HepG2 (cell line): ENCODE measurements around the gene PNKD. TPM values are rescaled to one million over a fixed set of nuclear protein-coding genes. Genes with fewer than 3 reads are reported as not detected.

Experiments used
- CREM ChIP-seq, 2 experiments: sonication (generic) in 1 of 2; formaldehyde crosslinking in 1 of 2; IDR thresholded peaks; 2 replicates each; pipeline versions ENCODE4 v1.4.0 to v1.6.1; 2016 to 2020; ENCODE audit warnings: antibody characterized with exemption in 1 of 2, mild to moderate bottlenecking in 1 of 2, missing genetic modification reagents in 1 of 2
- ELF3 ChIP-seq: IDR thresholded peaks from 2 replicates; pipeline ENCODE4 v1.6.1; 2016; ENCODE audit warnings: missing genetic modification reagents, missing compliant biosample characterization
- FOXJ3 ChIP-seq: sonication (generic); formaldehyde crosslinking; IDR thresholded peaks from 2 replicates; pipeline ENCODE4 v1.4.0; 2020; ENCODE audit warnings: missing genetic modification reagents, mild to moderate bottlenecking, borderline replicate concordance
- IRX3 ChIP-seq: sonication (generic); formaldehyde crosslinking; IDR thresholded peaks from 2 replicates; pipeline ENCODE4 v1.8.1; 2023; ENCODE audit warnings: mild to moderate bottlenecking, low read depth, missing genetic modification reagents, borderline replicate concordance
- MEIS1 ChIP-seq: sonication (generic); formaldehyde crosslinking; IDR thresholded peaks from 2 replicates; pipeline ENCODE4 v1.9.0; 2021; ENCODE audit warnings: mild to moderate bottlenecking, missing genetic modification reagents, moderate library complexity, borderline replicate concordance
- MXD4 ChIP-seq: IDR thresholded peaks from 2 replicates; pipeline ENCODE4 v1.6.1; 2016; ENCODE audit warnings: mild to moderate bottlenecking, missing biosample characterization, missing genetic modification reagents
- NCOR1 ChIP-seq: fragments of 200-600 bp; sonication (generic); IDR thresholded peaks from 2 replicates; pipeline ENCODE4 v1.7.0; 2017; ENCODE audit warnings: antibody characterized with exemption, low read length, borderline replicate concordance
- NFE2 ChIP-seq: sonication (generic); formaldehyde crosslinking; IDR thresholded peaks from 2 replicates; pipeline ENCODE4 v1.4.0; 2020; ENCODE audit warnings: missing genetic modification reagents
- POLR2AphosphoS2 ChIP-seq: IDR thresholded peaks from 2 replicates; pipeline ENCODE4 v1.6.1; 2011; ENCODE audit warnings: low read depth, low read length, improper control_type of control experiment
- PRPF4 ChIP-seq: fragments of 200-400 bp; formaldehyde crosslinking; IDR thresholded peaks from 2 replicates; pipeline ENCODE4 v1.6.1; 2016; ENCODE audit warnings: low read length, low read depth; ENCODE audit not compliant: poor library complexity, severe bottlenecking
- REXO4 ChIP-seq: sonication (generic); formaldehyde crosslinking; IDR thresholded peaks from 2 replicates; pipeline ENCODE4 v1.8.0; 2022; ENCODE audit warnings: missing genetic modification reagents, mild to moderate bottlenecking, borderline replicate concordance
- SMAD9 ChIP-seq: sonication (generic); formaldehyde crosslinking; IDR thresholded peaks from 2 replicates; pipeline ENCODE4 v1.5.1; 2020; ENCODE audit warnings: mild to moderate bottlenecking, missing genetic modification reagents
- SNRNP70 ChIP-seq: fragments of 200-400 bp; formaldehyde crosslinking; IDR thresholded peaks from 2 replicates; pipeline ENCODE4 v1.6.1; 2017; ENCODE audit warnings: mild to moderate bottlenecking, low read depth, low read length, moderate library complexity
- SP1 ChIP-seq, 2 experiments: fragments of 450-650 bp in 1 of 2; sonication (generic) in 1 of 2; formaldehyde crosslinking in 1 of 2; IDR thresholded peaks; 2 replicates each; pipeline versions ENCODE4 v1.4.0 to v1.6.1; 2016 to 2020; ENCODE audit warnings: missing genetic modification reagents in 1 of 2
- TAF15 ChIP-seq: fragments of 200-400 bp; formaldehyde crosslinking; IDR thresholded peaks from one replicate; pipeline ENCODE4 v1.6.1; 2018; ENCODE audit warnings: mild to moderate bottlenecking, low read depth, low read length; ENCODE audit not compliant: poor library complexity, severe bottlenecking
- ZBTB8A ChIP-seq: sonication (generic); formaldehyde crosslinking; IDR thresholded peaks from 2 replicates; pipeline ENCODE4 v1.4.0; 2020; ENCODE audit warnings: mild to moderate bottlenecking, low read depth, missing genetic modification reagents, borderline replicate concordance
- ZNF205 ChIP-seq: IDR thresholded peaks from 2 replicates; pipeline ENCODE4 v1.6.1; 2018; ENCODE audit warnings: missing biosample characterization, missing genetic modification reagents
- ZNF260 ChIP-seq: sonication (generic); formaldehyde crosslinking; IDR thresholded peaks from 2 replicates; pipeline ENCODE4 v1.4.0; 2020; ENCODE audit warnings: missing genetic modification reagents, low read depth, mild to moderate bottlenecking, borderline replicate concordance
- ZNF780A ChIP-seq: sonication (generic); formaldehyde crosslinking; IDR thresholded peaks from 2 replicates; pipeline ENCODE4 v1.8.0; 2022; ENCODE audit warnings: mild to moderate bottlenecking, missing genetic modification reagents, moderate library complexity
- ZSCAN25 ChIP-seq: sonication (generic); formaldehyde crosslinking; IDR thresholded peaks from 2 replicates; pipeline ENCODE4 v1.8.0; 2022; ENCODE audit warnings: mild to moderate bottlenecking, missing genetic modification reagents
- polyA plus RNA-seq, 8 experiments: library from polyadenylated mRNA; depleted of rRNA in 3 of 8; stranded (reverse) in 7 of 8; unstranded in 1 of 8; fragments of >200 nt; fragmentation: Illumina TruSeq in 4 of 8; extraction: Trizol in 4 of 8; gene quantifications; 2 replicates each; pipeline versions ENCODE4 v1.2.1 to v1.2.3, GENCODE V29; 2011 to 2016; ENCODE audit warnings: low read depth in 4 of 8, missing spikeins in 1 of 8, mixed read lengths in 1 of 8; ENCODE audit not compliant: insufficient read depth in 1 of 8
- total RNA-seq, 5 experiments: library from RNA; depleted of rRNA; stranded (reverse); fragments of >200 nt; fragmentation: Illumina TruSeq; extraction: Trizol; gene quantifications; 2 replicates each; pipeline ENCODE4 v1.2.3, GENCODE V29; 2016; ENCODE audit warnings: low read depth in 1 of 5
- TF ChIP-seq, protein P1 (sequence below): IDR thresholded peaks from 2 replicates; pipeline ENCODE4 v1.6.1; 2016; ENCODE audit warnings: missing compliant biosample characterization, missing genetic modification reagents, borderline replicate concordance
- TF ChIP-seq, protein P2 (sequence below): IDR thresholded peaks from 2 replicates; pipeline ENCODE4 v1.6.1; 2016; ENCODE audit warnings: low read depth, control low read depth
- TF ChIP-seq, protein P3 (sequence below): sonication (generic); formaldehyde crosslinking; IDR thresholded peaks from 2 replicates; pipeline ENCODE4 v1.4.0; 2020; ENCODE audit warnings: missing genetic modification reagents
- TF ChIP-seq, protein P4 (sequence below): IDR thresholded peaks from 2 replicates; pipeline ENCODE4 v1.6.1; 2018; ENCODE audit warnings: missing genetic modification reagents, mild to moderate bottlenecking, missing compliant biosample characterization
- TF ChIP-seq, protein P5 (sequence below): sonication (generic); formaldehyde crosslinking; IDR thresholded peaks from 2 replicates; pipeline ENCODE4 v1.8.1; 2023; ENCODE audit warnings: missing genetic modification reagents, mild to moderate bottlenecking, borderline replicate concordance

The PNKD gene
- total and polyA plus RNA-seq, 2 of the 13 experiments (the other 11 are each of a cell fraction or from before 2014, with no cell fraction given): 55.9 to 80.4 TPM

DNA sequence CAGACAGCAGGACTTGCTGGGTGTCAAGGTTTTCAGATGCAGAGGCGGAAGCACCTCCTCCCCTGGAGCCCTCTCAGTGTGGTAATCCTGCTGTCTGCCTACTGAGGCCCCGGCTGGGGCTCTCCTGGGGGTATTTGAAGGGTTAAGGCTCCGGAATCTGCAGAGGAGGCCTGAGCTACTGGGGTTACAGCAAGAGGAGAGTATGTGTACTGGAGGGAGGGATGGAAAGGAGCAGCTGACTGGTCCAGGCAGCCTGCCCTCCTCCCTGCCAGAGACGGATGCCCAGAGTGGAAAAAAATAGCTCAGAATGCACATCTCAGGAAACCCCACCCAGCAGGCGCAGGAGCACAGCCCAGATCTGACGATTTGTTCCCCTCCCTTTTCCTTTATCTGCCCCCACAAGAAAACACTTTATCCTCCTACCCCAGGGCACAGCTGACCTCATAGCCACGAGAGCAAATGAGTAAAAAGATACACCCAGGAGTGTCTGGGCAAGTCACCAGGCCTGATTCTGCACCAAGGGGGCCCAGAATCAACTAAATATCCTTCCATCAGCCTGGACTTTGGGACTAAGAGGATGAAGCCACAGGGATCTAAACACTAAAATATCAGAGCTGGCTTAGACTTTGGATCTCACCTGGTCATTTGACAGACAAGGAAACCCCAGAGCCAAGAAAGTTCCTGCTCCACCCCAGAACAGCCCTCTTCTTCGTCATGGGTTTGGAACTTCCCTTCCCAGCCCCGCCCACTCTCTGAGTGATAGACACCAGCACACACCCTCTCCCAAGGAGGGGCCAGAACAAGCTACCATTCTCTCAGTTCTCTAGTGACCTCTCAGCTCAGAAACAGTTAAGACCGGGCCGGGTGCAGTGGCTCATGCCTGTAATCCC, 16.5 kb downstream of the PNKD start (continued):
- no peak for TF ChIP-seq TAF15
- no peak for TF ChIP-seq ZBTB8A
- no peak for TF ChIP-seq PRPF4
- TF ChIP-seq IRX3 (CRISPR knock-in tag): no peak
- no peak for TF ChIP-seq MXD4 (CRISPR knock-in tag)
- TF ChIP-seq SP1 (IDR thresholded peaks at IDR 0.05): no peak
- TF ChIP-seq SP1 (CRISPR knock-in tag; IDR thresholded peaks at IDR 0.05): peak; percentile 85
- TF ChIP-seq ZNF780A (CRISPR knock-in tag): no peak
- no peak for TF ChIP-seq FOXJ3 (CRISPR knock-in tag)
- no peak for TF ChIP-seq ZNF205 (CRISPR knock-in tag)
- TF ChIP-seq, protein P1, sequence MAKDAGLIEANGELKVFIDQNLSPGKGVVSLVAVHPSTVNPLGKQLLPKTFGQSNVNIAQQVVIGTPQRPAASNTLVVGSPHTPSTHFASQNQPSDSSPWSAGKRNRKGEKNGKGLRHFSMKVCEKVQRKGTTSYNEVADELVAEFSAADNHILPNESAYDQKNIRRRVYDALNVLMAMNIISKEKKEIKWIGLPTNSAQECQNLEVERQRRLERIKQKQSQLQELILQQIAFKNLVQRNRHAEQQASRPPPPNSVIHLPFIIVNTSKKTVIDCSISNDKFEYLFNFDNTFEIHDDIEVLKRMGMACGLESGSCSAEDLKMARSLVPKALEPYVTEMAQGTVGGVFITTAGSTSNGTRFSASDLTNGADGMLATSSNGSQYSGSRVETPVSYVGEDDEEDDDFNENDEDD (CRISPR knock-in tag): no peak
- TF ChIP-seq ELF3: peak; percentile 85
- no peak for TF ChIP-seq SMAD9 (CRISPR knock-in tag)
- no peak for TF ChIP-seq MEIS1
- TF ChIP-seq, protein P2, sequence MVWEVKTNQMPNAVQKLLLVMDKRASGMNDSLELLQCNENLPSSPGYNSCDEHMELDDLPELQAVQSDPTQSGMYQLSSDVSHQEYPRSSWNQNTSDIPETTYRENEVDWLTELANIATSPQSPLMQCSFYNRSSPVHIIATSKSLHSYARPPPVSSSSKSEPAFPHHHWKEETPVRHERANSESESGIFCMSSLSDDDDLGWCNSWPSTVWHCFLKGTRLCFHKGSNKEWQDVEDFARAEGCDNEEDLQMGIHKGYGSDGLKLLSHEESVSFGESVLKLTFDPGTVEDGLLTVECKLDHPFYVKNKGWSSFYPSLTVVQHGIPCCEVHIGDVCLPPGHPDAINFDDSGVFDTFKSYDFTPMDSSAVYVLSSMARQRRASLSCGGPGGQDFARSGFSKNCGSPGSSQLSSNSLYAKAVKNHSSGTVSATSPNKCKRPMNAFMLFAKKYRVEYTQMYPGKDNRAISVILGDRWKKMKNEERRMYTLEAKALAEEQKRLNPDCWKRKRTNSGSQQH (CRISPR knock-in tag): no peak
- TF ChIP-seq, protein P3, sequence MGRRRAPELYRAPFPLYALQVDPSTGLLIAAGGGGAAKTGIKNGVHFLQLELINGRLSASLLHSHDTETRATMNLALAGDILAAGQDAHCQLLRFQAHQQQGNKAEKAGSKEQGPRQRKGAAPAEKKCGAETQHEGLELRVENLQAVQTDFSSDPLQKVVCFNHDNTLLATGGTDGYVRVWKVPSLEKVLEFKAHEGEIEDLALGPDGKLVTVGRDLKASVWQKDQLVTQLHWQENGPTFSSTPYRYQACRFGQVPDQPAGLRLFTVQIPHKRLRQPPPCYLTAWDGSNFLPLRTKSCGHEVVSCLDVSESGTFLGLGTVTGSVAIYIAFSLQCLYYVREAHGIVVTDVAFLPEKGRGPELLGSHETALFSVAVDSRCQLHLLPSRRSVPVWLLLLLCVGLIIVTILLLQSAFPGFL (CRISPR knock-in tag): no peak
- TF ChIP-seq ZNF260 (CRISPR knock-in tag): no peak
- no peak for TF ChIP-seq NFE2 (CRISPR knock-in tag)
- TF ChIP-seq REXO4 (CRISPR knock-in tag): no peak
- no peak for TF ChIP-seq SNRNP70
- TF ChIP-seq CREM (IDR thresholded peaks at IDR 0.05): no peak
- no peak for TF ChIP-seq CREM (CRISPR knock-in tag; IDR thresholded peaks at IDR 0.05)
- peak; percentile 85 for TF ChIP-seq NCOR1
- TF ChIP-seq, protein P4, sequence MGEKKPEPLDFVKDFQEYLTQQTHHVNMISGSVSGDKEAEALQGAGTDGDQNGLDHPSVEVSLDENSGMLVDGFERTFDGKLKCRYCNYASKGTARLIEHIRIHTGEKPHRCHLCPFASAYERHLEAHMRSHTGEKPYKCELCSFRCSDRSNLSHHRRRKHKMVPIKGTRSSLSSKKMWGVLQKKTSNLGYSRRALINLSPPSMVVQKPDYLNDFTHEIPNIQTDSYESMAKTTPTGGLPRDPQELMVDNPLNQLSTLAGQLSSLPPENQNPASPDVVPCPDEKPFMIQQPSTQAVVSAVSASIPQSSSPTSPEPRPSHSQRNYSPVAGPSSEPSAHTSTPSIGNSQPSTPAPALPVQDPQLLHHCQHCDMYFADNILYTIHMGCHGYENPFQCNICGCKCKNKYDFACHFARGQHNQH (CRISPR knock-in tag): no peak
- no peak for TF ChIP-seq POLR2AphosphoS2
- no peak for TF ChIP-seq ZSCAN25
- TF ChIP-seq, protein P5, sequence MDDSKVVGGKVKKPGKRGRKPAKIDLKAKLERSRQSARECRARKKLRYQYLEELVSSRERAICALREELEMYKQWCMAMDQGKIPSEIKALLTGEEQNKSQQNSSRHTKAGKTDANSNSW (CRISPR knock-in tag): no peak
